Measurements from ENCODE around the gene MFSD1. TPM values are rescaled to one million over a fixed set of nuclear protein-coding genes. Genes with fewer than 3 reads are reported as not detected.
A peak's percentile ranks its signal among the peaks of the same experiment; 100 is the strongest.

MFSD1 gene
- total RNA-seq, 1 experiment from 2014 or later, result 50.7 TPM

GRCh38 chr3:158768361-158768787 lies 33.5 kb upstream of the MFSD1 start:
- ATAC-seq, result 0 out of 2 replicates have a peak, but pooled peaks have one; percentile 12
- intact Hi-C loops (cut with micrococcal nuclease; ENCODE audit: unreplicated experiment), result no loop called here
- peaks cover 24% of the 10 kb centered on the region for H3K4me1 ChIP-seq (ENCODE audit: control insufficient read depth, insufficient read depth, low read length)
- in situ Hi-C loops (cut with HindIII; ENCODE audit: low pct_unique_long_range_greater_than_20kb, low sequenced_read_pairs), result no loop called here
- no TSS peak for BruUV-seq (replicated peaks)
- TF ChIP-seq, protein P1, sequence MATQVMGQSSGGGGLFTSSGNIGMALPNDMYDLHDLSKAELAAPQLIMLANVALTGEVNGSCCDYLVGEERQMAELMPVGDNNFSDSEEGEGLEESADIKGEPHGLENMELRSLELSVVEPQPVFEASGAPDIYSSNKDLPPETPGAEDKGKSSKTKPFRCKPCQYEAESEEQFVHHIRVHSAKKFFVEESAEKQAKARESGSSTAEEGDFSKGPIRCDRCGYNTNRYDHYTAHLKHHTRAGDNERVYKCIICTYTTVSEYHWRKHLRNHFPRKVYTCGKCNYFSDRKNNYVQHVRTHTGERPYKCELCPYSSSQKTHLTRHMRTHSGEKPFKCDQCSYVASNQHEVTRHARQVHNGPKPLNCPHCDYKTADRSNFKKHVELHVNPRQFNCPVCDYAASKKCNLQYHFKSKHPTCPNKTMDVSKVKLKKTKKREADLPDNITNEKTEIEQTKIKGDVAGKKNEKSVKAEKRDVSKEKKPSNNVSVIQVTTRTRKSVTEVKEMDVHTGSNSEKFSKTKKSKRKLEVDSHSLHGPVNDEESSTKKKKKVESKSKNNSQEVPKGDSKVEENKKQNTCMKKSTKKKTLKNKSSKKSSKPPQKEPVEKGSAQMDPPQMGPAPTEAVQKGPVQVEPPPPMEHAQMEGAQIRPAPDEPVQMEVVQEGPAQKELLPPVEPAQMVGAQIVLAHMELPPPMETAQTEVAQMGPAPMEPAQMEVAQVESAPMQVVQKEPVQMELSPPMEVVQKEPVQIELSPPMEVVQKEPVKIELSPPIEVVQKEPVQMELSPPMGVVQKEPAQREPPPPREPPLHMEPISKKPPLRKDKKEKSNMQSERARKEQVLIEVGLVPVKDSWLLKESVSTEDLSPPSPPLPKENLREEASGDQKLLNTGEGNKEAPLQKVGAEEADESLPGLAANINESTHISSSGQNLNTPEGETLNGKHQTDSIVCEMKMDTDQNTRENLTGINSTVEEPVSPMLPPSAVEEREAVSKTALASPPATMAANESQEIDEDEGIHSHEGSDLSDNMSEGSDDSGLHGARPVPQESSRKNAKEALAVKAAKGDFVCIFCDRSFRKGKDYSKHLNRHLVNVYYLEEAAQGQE (IDR thresholded peaks at IDR 0.05; ENCODE audit: insufficient read depth in 1 of 2, low read depth in 2 of 2, low read length in 1 of 2), result no peak
- TF ChIP-seq SIN3A (IDR thresholded peaks at IDR 0.05; ENCODE audit: borderline replicate concordance, insufficient read depth, low read depth, low read length), result no peak
- no peaks in the 10 kb centered on the region for H3K27me3 ChIP-seq (ENCODE audit: control insufficient read depth, insufficient read depth, low read length)
- H3K27ac ChIP-seq (ENCODE audit: low read length), result peak overlapping the region; percentile 53
- ChIA-PET CTCF (no interaction called here), POLR2A (no interaction called here)
- no peaks in the 10 kb centered on the region for H3K9me3 ChIP-seq (ENCODE audit: control insufficient read depth, insufficient read depth, low read depth, low read length)
- no peaks in the 10 kb centered on the region for H3K36me3 ChIP-seq (ENCODE audit: control insufficient read depth, insufficient read depth, low read length)
- no peak for DNase-seq (ENCODE audit: low read depth, low spot score)
- no peak overlapping the region for H3K4me3 ChIP-seq (ENCODE audit: low read depth in 2 of 2, low read length in 2 of 2)

- intact Hi-C loops (cut with micrococcal nuclease; ENCODE audit: unreplicated experiment), result no loop called here
- ChIA-PET CTCF (no interaction called here), POLR2A (no interaction called here)
- H3K27ac ChIP-seq (ENCODE audit: low read length), result peak overlapping the region; percentile 65
- H3K27me3 ChIP-seq (ENCODE audit: control insufficient read depth, insufficient read depth, low read length), result no peaks in the 10 kb centered on the region
- BruUV-seq (replicated peaks), result no TSS peak
- no peak overlapping the region for H3K4me3 ChIP-seq (ENCODE audit: low read depth in 2 of 2, low read length in 2 of 2)
- DNase-seq (ENCODE audit: low read depth, low spot score) (no peak), ATAC-seq (peak; percentile 45)
- TF ChIP-seq TCF7L2 (IDR thresholded peaks at IDR 0.05; ENCODE audit: low read depth, low read length) (peak; percentile 71), SIN3A (IDR thresholded peaks at IDR 0.05; ENCODE audit: borderline replicate concordance, insufficient read depth, low read depth, low read length) (no peak), POLR2AphosphoS5 (IDR thresholded peaks at IDR 0.05; ENCODE audit: low read depth, low read length) (peak; percentile 39; the same call in 1 of the 2 replicates)
- TF ChIP-seq, protein P1 (IDR thresholded peaks at IDR 0.05; ENCODE audit: insufficient read depth in 1 of 2, low read depth in 2 of 2, low read length in 1 of 2), result no peak
- TF ChIP-seq, protein P2, sequence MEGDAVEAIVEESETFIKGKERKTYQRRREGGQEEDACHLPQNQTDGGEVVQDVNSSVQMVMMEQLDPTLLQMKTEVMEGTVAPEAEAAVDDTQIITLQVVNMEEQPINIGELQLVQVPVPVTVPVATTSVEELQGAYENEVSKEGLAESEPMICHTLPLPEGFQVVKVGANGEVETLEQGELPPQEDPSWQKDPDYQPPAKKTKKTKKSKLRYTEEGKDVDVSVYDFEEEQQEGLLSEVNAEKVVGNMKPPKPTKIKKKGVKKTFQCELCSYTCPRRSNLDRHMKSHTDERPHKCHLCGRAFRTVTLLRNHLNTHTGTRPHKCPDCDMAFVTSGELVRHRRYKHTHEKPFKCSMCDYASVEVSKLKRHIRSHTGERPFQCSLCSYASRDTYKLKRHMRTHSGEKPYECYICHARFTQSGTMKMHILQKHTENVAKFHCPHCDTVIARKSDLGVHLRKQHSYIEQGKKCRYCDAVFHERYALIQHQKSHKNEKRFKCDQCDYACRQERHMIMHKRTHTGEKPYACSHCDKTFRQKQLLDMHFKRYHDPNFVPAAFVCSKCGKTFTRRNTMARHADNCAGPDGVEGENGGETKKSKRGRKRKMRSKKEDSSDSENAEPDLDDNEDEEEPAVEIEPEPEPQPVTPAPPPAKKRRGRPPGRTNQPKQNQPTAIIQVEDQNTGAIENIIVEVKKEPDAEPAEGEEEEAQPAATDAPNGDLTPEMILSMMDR (IDR thresholded peaks at IDR 0.05), result no peak
- no peaks in the 10 kb centered on the region for H3K9me3 ChIP-seq (ENCODE audit: control insufficient read depth, insufficient read depth, low read depth, low read length)
- H3K36me3 ChIP-seq (ENCODE audit: control insufficient read depth, insufficient read depth, low read length), result no peaks in the 10 kb centered on the region
- in situ Hi-C loops (cut with HindIII; ENCODE audit: low pct_unique_long_range_greater_than_20kb, low sequenced_read_pairs), result no loop called here
- H3K4me1 ChIP-seq (ENCODE audit: control insufficient read depth, insufficient read depth, low read length), result peaks cover 24% of the 10 kb centered on the region
These were observed 32.8 kb upstream of the MFSD1 start for GRCh38 chr3:158768881-158769543.

Data from Panc1 (cell line).